ENCODE data around the gene NTSR2.

Gene NTSR2

GRCh38 chr2:11657195-11657594 lies 12.8 kb downstream of the NTSR2 start:
- Histone ChIP-seq H3K36me3 (ENCODE audit: insufficient read depth, low read length) (no peaks in the 10 kb centered on the region), H3K27me3 (ENCODE audit: insufficient read depth, low read length) (no peaks in the 10 kb centered on the region)
- TF ChIP-seq EZH2 (IDR thresholded peaks at IDR 0.05; ENCODE audit: borderline replicate concordance, low read length) = no peak
- TF ChIP-seq CTCF (IDR thresholded peaks at IDR 0.05; ENCODE audit: low read length) = no peak

GRCh38 chr2:11656671-11657101 lies 13.3 kb downstream of the NTSR2 start:
- H3K9ac ChIP-seq (ENCODE audit: low read length) = no peak overlapping the region
- no peak overlapping the region for H2AFZ ChIP-seq (ENCODE audit: low read length)
- H3K4me2 ChIP-seq (ENCODE audit: low read length) = no peak overlapping the region
- TF ChIP-seq CTCF (IDR thresholded peaks at IDR 0.05; ENCODE audit: low read length) (no peak), EZH2 (IDR thresholded peaks at IDR 0.05; ENCODE audit: borderline replicate concordance, low read length) (no peak)
- H3F3A ChIP-seq (ENCODE audit: insufficient read depth, low read length) = no peaks in the 10 kb centered on the region
- H3K9me2 ChIP-seq (ENCODE audit: low read depth, low read length) = no peaks in the 10 kb centered on the region
- H3K79me2 ChIP-seq (ENCODE audit: insufficient read depth, low read length) = no peaks in the 10 kb centered on the region
- no peaks in the 10 kb centered on the region for H4K20me1 ChIP-seq (ENCODE audit: insufficient read depth, low read length)
- no peaks in the 10 kb centered on the region for H3K36me3 ChIP-seq (ENCODE audit: insufficient read depth, low read length)
- no peak overlapping the region for H3K4me3 ChIP-seq (ENCODE audit: low read depth, low read length, poor library complexity, severe bottlenecking)
- no peak overlapping the region for H3K27ac ChIP-seq (ENCODE audit: low read depth, low read length, poor library complexity, severe bottlenecking)
- no peaks in the 10 kb centered on the region for H3K9me3 ChIP-seq (ENCODE audit: low read length)
- no peaks in the 10 kb centered on the region for H3K27me3 ChIP-seq (ENCODE audit: insufficient read depth, low read length)
- no peaks in the 10 kb centered on the region for H3K4me1 ChIP-seq (ENCODE audit: insufficient read depth, low read length, severe bottlenecking)

More at GRCh38 chr2:11657195-11657594, 12.8 kb downstream of the NTSR2 start:
- Histone ChIP-seq H3K9ac (ENCODE audit: low read length) (no peak overlapping the region), H3K27ac (ENCODE audit: low read depth, low read length, poor library complexity, severe bottlenecking) (no peak overlapping the region), H3K9me3 (ENCODE audit: low read length) (no peaks in the 10 kb centered on the region), H3K79me2 (ENCODE audit: insufficient read depth, low read length) (no peaks in the 10 kb centered on the region), H3K9me2 (ENCODE audit: low read depth, low read length) (no peaks in the 10 kb centered on the region), H3K4me3 (ENCODE audit: low read depth, low read length, poor library complexity, severe bottlenecking) (no peak overlapping the region), H2AFZ (ENCODE audit: low read length) (no peak overlapping the region), H4K20me1 (ENCODE audit: insufficient read depth, low read length) (no peaks in the 10 kb centered on the region), H3F3A (ENCODE audit: insufficient read depth, low read length) (no peaks in the 10 kb centered on the region), H3K4me1 (ENCODE audit: insufficient read depth, low read length, severe bottlenecking) (no peaks in the 10 kb centered on the region), H3K4me2 (ENCODE audit: low read length) (no peak overlapping the region)

GRCh38 chr2:11656252-11656651 lies 13.7 kb downstream of the NTSR2 start:
- Histone ChIP-seq H2AFZ (ENCODE audit: low read length) (no peak overlapping the region), H3K27ac (ENCODE audit: low read depth, low read length, poor library complexity, severe bottlenecking) (no peak overlapping the region), H3K27me3 (ENCODE audit: insufficient read depth, low read length) (no peaks in the 10 kb centered on the region)

More at GRCh38 chr2:11656252-11656651, 13.7 kb downstream of the NTSR2 start:
- Histone ChIP-seq H3K79me2 (ENCODE audit: insufficient read depth, low read length) (no peaks in the 10 kb centered on the region), H4K20me1 (ENCODE audit: insufficient read depth, low read length) (no peaks in the 10 kb centered on the region), H3K9me3 (ENCODE audit: low read length) (no peaks in the 10 kb centered on the region), H3K4me1 (ENCODE audit: insufficient read depth, low read length, severe bottlenecking) (no peaks in the 10 kb centered on the region), H3F3A (ENCODE audit: insufficient read depth, low read length) (no peaks in the 10 kb centered on the region), H3K4me2 (ENCODE audit: low read length) (no peak overlapping the region), H3K36me3 (ENCODE audit: insufficient read depth, low read length) (no peaks in the 10 kb centered on the region), H3K9me2 (ENCODE audit: low read depth, low read length) (no peaks in the 10 kb centered on the region), H3K4me3 (ENCODE audit: low read depth, low read length, poor library complexity, severe bottlenecking) (no peak overlapping the region), H3K9ac (ENCODE audit: low read length) (no peak overlapping the region)
- TF ChIP-seq CTCF (IDR thresholded peaks at IDR 0.05; ENCODE audit: low read length) (no peak), EZH2 (IDR thresholded peaks at IDR 0.05; ENCODE audit: borderline replicate concordance, low read length) (no peak)

Data from OCI-LY1 (cell line).